GM08714 (cell line): ENCODE results near the gene THAP5.
"Not testable (repeated sequence)": the region's sequence is repeated elsewhere in the genome, so short reads cannot be mapped to it uniquely, and the experiment has no call there.

ENCODE experiments used
- H3K4me3 ChIP-seq: fragments of 200-500 bp; sonication (Bioruptor generic); 2 replicates; pipeline ENCODE4 v1.5.1; 2014; ENCODE audit warnings: mild to moderate bottlenecking, low read length, inconsistent platforms
- ZNF274 ChIP-seq: IDR thresholded peaks from 2 replicates; pipeline ENCODE4 v1.6.1; 2012; ENCODE audit warnings: mild to moderate bottlenecking, low read depth, low read length

Gene THAP5

DNA sequence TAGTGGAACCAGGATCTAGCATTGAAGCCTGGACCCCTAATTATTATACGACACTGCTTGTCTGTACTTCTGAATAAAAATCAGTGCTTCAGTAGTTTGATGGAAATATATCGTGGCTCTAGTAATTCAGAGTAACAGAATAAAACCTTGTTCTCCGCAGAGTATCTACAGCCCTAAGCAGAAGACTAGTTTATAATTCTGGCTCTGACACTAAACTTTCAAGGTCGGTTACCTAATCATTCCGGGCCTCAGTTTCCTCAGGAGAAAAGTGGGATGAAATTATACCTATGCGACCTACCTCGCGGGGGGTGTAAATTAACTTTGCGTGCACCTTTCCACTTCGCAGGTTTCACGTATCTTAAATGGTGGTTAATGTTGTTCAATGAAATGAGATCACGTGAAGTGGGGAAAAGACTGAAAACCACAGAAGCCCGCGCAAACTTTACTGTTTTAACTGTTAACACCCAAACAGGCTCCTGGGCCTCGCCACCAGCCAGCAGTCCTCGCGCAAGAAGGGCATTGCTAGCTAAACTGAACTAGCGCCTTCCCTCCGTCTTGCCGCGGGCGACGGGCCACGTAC is 615 bp downstream of the THAP5 start:
- no peak for TF ChIP-seq ZNF274
- H3K4me3 ChIP-seq: peak overlapping the region; percentile 79

DNA sequence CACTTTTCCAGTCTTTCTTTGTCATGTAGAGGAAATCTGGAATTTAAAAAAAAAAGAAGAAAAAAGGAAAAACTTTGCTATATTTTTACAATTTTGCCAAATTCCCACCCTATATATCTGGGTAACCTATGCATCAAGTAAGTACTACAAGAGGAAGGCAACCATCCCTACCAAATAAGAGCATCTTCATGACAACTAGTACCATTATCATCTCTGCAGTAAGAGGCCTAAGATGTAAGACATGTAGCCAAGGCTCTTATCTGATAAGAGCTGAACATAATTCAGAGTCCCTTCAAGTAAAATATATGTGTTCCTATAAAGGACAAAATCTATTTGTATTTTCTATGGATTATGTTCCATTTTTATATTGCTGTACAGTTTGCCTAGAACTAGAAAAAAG is 3.5 kb downstream of the THAP5 start:
- no peak overlapping the region for H3K4me3 ChIP-seq
- TF ChIP-seq ZNF274: no peak

DNA sequence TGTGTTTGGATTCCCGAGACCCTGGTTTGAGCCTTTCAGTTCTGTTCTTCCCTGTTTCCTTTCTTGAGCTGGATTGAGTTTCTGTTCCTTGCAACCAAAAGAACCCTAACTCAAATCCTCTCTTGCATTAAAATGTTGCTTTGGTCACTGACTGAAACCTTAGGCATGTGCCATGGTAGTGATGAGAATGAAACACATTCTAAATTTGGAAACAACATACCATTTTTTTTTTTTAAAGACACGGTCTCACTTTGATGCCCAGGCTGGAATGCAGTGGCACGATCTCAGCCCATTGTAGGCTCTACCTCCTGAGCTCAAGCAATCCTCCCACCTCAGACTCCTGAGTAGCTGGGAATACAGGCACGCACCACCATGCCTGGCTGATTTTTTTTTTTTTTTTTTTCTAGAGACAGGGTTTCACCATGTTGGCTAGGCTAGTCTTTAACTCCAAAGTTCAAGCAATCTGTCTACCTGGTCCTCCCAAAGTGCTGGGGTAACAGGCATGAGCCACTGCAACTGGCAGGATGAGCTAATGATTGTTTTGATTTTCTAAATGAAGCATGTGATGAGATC is 8.4 kb downstream of the THAP5 start:
- no peak overlapping the region for H3K4me3 ChIP-seq
- TF ChIP-seq ZNF274: no peak

DNA sequence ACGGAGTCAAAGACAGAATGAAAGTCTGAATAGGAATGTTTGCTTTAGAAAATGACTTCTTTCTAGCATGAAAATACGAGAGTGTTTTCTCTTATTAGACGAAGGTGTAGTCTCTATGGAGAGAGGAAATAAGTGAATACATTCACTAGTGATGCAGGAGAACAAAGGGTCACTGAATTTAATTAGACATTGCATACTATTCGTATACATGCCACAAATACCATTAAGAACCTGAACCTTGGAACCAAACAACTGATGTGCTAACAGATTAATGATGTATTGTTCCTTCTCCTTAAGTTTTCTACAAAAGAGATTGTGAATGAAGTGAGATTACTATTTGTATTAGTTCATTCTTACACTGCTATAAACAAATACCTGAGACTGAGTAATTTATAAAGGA is 10.3 kb downstream of the THAP5 start:
- H3K4me3 ChIP-seq: no peak overlapping the region
- TF ChIP-seq ZNF274: no peak

DNA sequence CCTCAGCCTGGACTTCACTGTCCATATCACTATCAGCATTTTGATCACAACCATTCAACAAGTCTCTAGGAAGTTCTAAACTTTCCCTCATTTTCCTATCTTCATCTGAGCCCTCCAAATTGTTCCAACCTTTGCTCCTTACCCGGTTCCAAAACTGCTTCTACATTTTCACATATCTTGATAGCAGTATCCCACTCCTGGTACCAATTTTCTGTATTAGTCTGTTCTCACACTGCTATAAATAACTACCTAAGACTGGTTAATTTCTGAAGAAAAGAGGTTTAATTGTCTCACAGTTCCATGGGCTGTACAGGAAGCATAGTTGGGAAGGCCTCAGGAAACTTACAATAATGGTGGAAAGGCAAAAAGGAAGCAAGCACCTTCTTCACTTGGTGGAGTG is 11.9 kb downstream of the THAP5 start:
- TF ChIP-seq ZNF274: no peak
- H3K4me3 ChIP-seq: no peak overlapping the region

DNA sequence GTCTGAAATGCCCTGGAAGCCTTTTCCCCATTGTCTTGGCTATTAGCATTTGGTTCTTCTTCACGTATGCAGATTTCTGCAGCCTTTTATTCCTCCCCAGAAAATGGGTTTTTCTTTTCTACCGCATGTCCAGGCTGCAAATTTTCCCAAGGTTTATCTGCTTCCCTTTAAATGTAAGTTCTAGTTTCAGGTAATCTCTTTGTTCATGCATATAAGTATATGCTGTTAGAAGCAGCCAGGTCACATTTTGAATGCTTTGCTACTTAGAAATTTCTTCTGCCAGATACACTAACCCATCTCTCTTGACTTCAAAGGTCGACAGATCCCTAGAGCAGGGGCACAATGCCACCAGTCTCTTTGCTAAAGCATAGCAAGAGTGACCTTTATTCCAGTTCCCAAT is 12.3 kb downstream of the THAP5 start:
- H3K4me3 ChIP-seq: no peak overlapping the region

DNA sequence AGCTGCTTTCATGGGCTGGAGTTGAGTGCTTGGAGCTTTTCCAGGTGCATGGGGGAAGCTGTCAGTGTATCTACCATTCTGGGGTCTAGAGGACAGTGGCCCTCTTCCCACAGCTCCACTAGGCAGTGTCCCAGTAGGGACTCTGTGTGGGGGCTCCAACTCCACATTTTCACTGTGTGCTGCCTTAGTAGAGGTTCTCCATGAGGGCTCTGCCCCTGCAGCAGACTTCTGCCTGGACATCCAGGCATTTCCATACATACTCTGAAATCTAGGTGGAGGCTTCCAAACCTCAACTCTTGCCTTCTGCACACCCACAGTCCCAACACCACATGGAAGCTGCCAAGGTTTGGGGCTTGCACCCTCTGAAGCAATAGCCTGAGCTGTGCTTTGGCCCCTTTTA is 12.8 kb downstream of the THAP5 start:
- H3K4me3 ChIP-seq: not testable (repeated sequence)

More for the DNA sequence above, 12.3 kb downstream of the THAP5 start:
- TF ChIP-seq ZNF274: no peak

DNA sequence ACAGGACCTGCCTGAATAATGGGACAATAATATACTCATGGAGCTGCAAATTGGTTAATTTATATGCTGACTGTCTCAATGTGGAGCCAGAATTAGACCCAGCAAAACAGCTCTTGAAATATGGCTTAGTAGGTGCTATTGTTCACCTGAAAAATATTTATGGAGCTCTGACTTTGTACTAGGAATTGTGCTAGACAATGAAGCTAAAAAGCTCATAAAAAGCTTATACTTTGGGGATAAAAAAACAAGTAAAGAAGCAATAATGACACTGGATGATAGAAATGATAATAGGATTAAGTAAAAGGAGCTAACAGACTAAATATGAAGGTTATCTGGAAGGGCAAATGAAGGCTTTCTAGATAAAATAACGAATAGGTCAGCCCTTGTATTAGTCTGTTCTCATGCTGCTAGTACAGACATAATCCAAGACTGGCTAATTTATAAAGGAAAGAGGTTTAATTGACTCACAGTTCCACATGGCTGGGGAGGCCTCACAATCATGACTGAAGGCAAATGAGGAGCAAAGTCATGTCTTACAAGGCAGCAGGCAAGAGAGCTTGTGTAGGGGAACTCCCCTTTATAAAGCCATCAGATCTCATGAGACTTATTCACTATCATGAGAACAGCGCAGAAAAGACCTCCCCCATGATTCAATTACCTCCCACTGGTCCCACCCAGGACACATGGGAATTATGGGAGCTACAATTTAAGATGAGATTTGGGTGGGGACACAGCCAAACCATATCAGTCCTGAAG is 21.2 kb downstream of the THAP5 start:
- not testable (repeated sequence) for H3K4me3 ChIP-seq

DNA sequence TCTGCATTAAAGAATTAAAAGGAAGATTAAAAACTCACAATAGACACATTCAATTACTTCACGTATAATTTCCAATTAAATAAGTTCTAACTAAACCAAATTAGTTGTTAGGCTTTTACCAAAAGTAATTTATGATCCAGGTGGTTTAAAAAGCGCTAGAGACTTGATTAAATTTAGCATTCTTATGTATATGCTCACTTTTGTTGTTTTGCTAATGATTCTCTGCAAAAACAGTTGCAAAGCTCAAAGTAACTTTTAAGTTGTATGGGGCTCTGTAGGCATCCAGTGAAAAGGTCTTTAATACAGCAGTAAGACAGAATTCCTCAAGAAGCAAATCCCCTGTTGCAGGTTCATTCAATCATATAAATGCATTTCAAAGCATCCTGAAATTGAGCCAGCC is 28.0 kb downstream of the THAP5 start:
- no peak overlapping the region for H3K4me3 ChIP-seq
- no peak for TF ChIP-seq ZNF274

DNA sequence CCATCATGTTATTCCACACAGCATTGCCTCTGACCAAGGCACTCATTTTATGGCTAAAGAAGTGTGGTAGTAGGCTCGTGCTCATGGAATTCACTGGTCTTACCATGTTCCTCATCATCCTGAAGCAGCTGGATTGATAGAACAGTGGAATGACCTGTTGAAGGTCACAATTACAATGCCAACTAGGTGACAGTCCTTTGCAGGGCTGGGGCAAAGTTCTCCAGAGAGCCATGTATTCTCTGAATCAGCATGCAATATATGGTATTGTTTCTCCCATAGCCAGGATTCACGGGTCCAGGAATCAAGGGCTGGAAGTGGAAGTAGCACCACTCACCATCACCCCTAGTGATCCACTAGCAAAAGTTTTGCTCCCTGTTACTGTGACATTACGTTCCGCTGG is 30.8 kb downstream of the THAP5 start:
- H3K4me3 ChIP-seq: not testable (repeated sequence)

DNA sequence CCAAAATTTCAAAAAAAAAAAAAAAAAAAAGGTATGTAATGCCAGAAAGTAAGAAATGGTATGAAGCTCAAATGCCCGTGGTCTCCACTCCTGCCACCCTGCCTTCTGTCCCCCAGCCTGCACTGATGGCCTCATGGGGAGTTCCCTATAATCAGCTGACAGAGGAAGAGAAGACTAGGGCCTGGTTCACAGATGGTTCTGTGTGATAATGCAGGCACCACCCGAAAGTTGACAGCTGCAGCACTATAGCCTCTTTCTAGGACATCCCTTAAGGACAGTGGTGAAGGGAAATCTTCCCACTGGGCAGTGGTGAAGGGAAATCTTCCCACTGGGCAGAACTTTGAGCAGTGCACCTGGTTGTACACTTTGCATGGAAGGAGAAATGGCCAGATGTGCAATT is 31.3 kb downstream of the THAP5 start:
- not testable (repeated sequence) for H3K4me3 ChIP-seq

DNA sequence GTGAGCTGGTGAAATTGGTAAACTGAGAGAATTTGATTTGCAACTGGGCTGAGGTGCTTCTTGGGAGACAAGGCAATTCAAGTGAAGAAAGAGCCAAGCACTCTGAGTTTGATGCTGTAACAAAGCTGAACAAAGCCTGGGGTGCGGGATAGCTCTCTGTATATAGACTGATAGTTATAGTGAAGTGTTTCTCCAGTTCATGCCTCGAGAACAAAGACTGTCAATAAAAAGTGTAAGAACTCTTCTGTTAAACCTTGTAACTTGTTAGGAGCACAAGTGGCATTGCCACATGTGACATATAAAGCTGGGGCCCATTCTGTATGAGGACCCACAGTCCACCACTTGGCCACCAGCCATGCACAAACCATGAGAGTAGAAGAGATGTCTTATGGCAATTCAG is 32.3 kb downstream of the THAP5 start:
- no peak for TF ChIP-seq ZNF274
- H3K4me3 ChIP-seq: no peak overlapping the region

DNA sequence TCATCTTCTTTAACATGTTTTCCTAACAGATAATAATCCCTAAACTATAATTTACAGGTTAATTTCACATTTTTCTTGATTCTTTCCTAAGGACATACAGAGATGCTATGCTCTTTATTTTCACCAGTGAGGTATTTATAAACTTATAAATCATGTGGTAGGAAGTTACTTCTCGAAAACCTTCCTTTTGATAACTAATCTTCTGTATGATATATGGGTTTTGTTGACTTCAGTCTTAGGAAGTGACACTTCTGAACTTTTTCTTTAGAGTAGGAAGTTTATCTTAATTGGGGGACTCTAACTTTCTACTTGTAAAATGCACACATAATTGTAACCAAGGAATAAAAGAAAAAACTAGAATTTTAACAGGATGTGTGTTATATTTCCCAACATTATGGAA is 33.8 kb downstream of the THAP5 start:
- no peak overlapping the region for H3K4me3 ChIP-seq
- TF ChIP-seq ZNF274: no peak

DNA sequence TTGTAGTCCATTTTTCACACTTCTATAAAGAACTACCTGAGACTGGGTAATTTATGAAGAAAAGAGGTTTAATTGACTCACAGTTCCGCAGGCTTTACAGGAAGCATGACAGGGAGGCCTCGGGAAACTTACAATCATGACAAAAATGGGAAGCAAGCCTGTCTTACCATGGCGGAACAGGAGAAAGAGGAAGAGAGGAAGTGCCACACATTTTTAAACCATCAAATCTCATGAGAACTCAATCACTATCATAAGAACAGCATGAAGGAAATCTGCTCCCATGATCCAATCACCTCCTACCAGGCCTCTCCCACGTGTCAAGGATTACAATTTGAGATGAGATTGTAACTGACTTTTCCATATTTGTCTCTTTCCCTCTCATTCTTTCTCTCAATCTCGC is 34.2 kb downstream of the THAP5 start:
- H3K4me3 ChIP-seq: no peak overlapping the region
- TF ChIP-seq ZNF274: no peak

DNA sequence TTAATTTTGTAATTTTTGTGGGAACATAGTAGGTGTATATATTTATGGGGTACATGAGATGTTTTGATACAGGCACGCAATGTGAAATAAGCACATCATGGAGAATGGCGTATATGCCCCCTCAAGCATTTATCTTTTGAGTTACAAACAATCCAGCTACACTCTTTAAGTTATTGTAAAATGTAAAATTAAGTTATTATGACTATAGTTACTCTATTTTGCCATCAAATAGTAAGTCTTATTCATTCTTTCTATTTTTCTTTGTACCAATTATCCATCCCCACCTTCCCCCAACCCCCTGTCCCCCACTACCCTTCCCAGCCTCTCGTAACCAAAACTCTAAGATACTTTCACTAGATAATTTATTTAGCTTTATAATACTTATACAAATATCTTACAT is 35.8 kb downstream of the THAP5 start:
- no peak for TF ChIP-seq ZNF274
- H3K4me3 ChIP-seq: no peak overlapping the region

DNA sequence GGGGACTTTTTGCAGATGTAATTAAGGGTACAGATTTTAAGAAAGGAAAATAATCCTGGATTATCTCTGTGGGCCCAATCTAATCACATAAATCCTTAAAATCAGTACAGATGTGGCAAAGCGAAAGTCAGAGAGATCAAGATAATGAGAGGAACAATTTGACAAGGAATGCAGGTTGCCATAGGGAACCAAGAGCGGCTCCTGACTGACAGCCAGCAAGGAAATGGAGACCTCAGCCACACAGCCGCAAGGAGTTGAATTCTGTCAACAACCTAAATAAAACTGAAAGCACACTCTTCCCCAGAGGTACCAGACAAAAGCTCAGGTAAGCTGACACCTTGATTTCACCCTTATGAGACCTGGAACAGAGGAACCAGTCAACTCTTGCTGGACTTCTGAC is 40.2 kb downstream of the THAP5 start:
- H3K4me3 ChIP-seq: no peak overlapping the region
- no peak for TF ChIP-seq ZNF274
